Left renal pelvis (tissue), 4 donors: Measurements from ENCODE around the gene TUBA4A. TPM values are rescaled to one million over a fixed set of nuclear protein-coding genes. Genes with fewer than 3 reads are reported as not detected.

Source experiments
- DNase-seq, 4 donors: peaks; one replicate each; pipeline ENCODE4 v3.0.0-alpha.2; 2013; ENCODE audit warnings: low read depth in 4 of 4, low spot score in 3 of 4
- polyA plus RNA-seq, 4 donors: library from polyadenylated mRNA; unstranded; fragments of 120-200 nt; gene quantifications; one replicate each; pipeline ENCODE4 v1.2.1, GENCODE V29; 2013; ENCODE audit not compliant: insufficient read length in 4 of 4

TUBA4A gene
- polyA plus RNA-seq, 4 donors, result 3.4 to 53.8 (median 33.6) TPM

GRCh38 chr2:219244789-219245147 is 8.9 kb downstream of the TUBA4A start:
- DNase-seq, result no peak

GRCh38 chr2:219243291-219243761 is 10.4 kb downstream of the TUBA4A start:
- no peak for DNase-seq

GRCh38 chr2:219234331-219234730 is 19.4 kb downstream of the TUBA4A start:
- DNase-seq, result no peak

GRCh38 chr2:219230059-219230540 is 23.6 kb downstream of the TUBA4A start:
- DNase-seq, result no peak

- peak; percentile 93 to 97 (median 95) for DNase-seq
Observed at GRCh38 chr2:219229305-219230058, 24.2 kb downstream of the TUBA4A start, which contains the start of the genes ANKZF1 and ATG9A. TSS of gene ANKZF1 (plus strand) at chr2:219229806. CDS start at chr2:219230258, 452 bp downstream. TSS of gene ATG9A (minus strand) at chr2:219229636. CDS start at chr2:219228024, 1,612 bp downstream.

- no peak for DNase-seq
Observed at GRCh38 chr2:219228911-219229304, 24.8 kb downstream of the TUBA4A start.

GRCh38 chr2:219228041-219228910 is 25.4 kb downstream of the TUBA4A start:
- no peak for DNase-seq

GRCh38 chr2:219225350-219225749 is 28.4 kb downstream of the TUBA4A start:
- no peak for DNase-seq

GRCh38 chr2:219223831-219224610 is 29.7 kb downstream of the TUBA4A start:
- DNase-seq, result no peak

- DNase-seq, result no peak
Observed at GRCh38 chr2:219221957-219222518, 31.7 kb downstream of the TUBA4A start.

- no peak for DNase-seq
Observed at GRCh38 chr2:219220652-219221402, 32.9 kb downstream of the TUBA4A start.

- DNase-seq, result no peak
Observed at GRCh38 chr2:219219784-219220532, 33.8 kb downstream of the TUBA4A start.

GRCh38 chr2:219218732-219219701 is 34.7 kb downstream of the TUBA4A start, which contains the start of gene ABCB6:
TSS of gene ABCB6 (minus strand) at chr2:219218958. CDS start at chr2:219218673, 285 bp downstream.
- DNase-seq, result peak; percentile 80 to 89 (median 84)

GRCh38 chr2:219218217-219218731 is 35.4 kb downstream of the TUBA4A start:
- no peak for DNase-seq

GRCh38 chr2:219216535-219216915 is 37.2 kb downstream of the TUBA4A start:
- DNase-seq, result no peak

GRCh38 chr2:219215871-219216534 is 37.7 kb downstream of the TUBA4A start:
- no peak for DNase-seq

- DNase-seq, result no peak
Observed at GRCh38 chr2:219214786-219215185, 38.9 kb downstream of the TUBA4A start.
